Loucy (cell line): ENCODE data around the gene ABI3.

Experiments
- H2AFZ ChIP-seq: fragments of 200-600 bp; sonication (generic); 2 replicates; pipeline ENCODE4 v1.6.0; 2016; ENCODE audit warnings: antibody characterized with exemption, mild to moderate bottlenecking, low read length, moderate library complexity
- H3F3A ChIP-seq: fragments of 200-600 bp; 2 replicates; pipeline ENCODE4 v1.6.0; 2016; ENCODE audit warnings: antibody characterized with exemption, low read depth, mild to moderate bottlenecking
- H3K27me3 ChIP-seq: fragments of 200-600 bp; sonication (generic); 2 replicates; pipeline ENCODE4 v1.6.1; 2014; ENCODE audit warnings: low read length, mild to moderate bottlenecking; ENCODE audit not compliant: insufficient read depth, poor library complexity, severe bottlenecking
- H3K36me3 ChIP-seq: fragments of 200-600 bp; sonication (generic); 2 replicates; pipeline ENCODE4 v1.6.1; 2016; ENCODE audit warnings: low read length; ENCODE audit not compliant: insufficient read depth
- H3K4me1 ChIP-seq: fragments of 200-600 bp; sonication (generic); 2 replicates; pipeline ENCODE4 v1.5.1; 2014; ENCODE audit warnings: low read length, mild to moderate bottlenecking; ENCODE audit not compliant: insufficient read depth, poor library complexity, severe bottlenecking
- H3K4me2 ChIP-seq: fragments of 200-600 bp; sonication (generic); 2 replicates; pipeline ENCODE4 v1.6.0; 2014; ENCODE audit warnings: antibody characterized with exemption, low read length, low read depth, mild to moderate bottlenecking; ENCODE audit not compliant: poor library complexity, severe bottlenecking
- H3K4me3 ChIP-seq: fragments of 200-600 bp; sonication (generic); 2 replicates; pipeline ENCODE4 v1.5.1; 2014; ENCODE audit warnings: low read length, mild to moderate bottlenecking, mixed read lengths; ENCODE audit not compliant: poor library complexity, severe bottlenecking
- H3K79me2 ChIP-seq: fragments of 200-600 bp; sonication (generic); 2 replicates; pipeline ENCODE4 v1.6.1; 2014; ENCODE audit warnings: low read length; ENCODE audit not compliant: insufficient read depth
- H3K9ac ChIP-seq: fragments of 200-600 bp; sonication (generic); 2 replicates; pipeline ENCODE4 v1.6.0; 2014; ENCODE audit warnings: mild to moderate bottlenecking, low read depth, low read length, moderate library complexity; ENCODE audit not compliant: poor library complexity, severe bottlenecking
- H3K9me2 ChIP-seq: fragments of 200-600 bp; sonication (generic); replicated peaks from 2 replicates; pipeline ENCODE4 v1.6.1; 2016; ENCODE audit warnings: low read depth, low read length, mixed read lengths
- H3K9me3 ChIP-seq: fragments of 200-600 bp; sonication (generic); 2 replicates; pipeline ENCODE4 v1.6.1; 2014; ENCODE audit warnings: mild to moderate bottlenecking, antibody characterized with exemption, low read length, low read depth; ENCODE audit not compliant: insufficient read depth
- H4K20me1 ChIP-seq: fragments of 200-600 bp; sonication (generic); 2 replicates; pipeline ENCODE4 v1.6.0; 2014; ENCODE audit warnings: antibody characterized with exemption, low read length, mild to moderate bottlenecking; ENCODE audit not compliant: insufficient read depth, poor library complexity, severe bottlenecking
- EZH2phosphoT487 ChIP-seq: fragments of 200-600 bp; IDR thresholded peaks from 2 replicates; pipeline ENCODE4 v1.6.1; 2018; ENCODE audit warnings: antibody characterized with exemption, mild to moderate bottlenecking, moderate library complexity, borderline replicate concordance
- TF ChIP-seq, protein P1 (sequence below): fragments of 200-600 bp; sonication (generic); conservative IDR thresholded peaks from 2 replicates; pipeline ENCODE4 v1.5.1; 2014; ENCODE audit warnings: mild to moderate bottlenecking, antibody characterized with exemption, low read length

The ABI3 gene

DNA sequence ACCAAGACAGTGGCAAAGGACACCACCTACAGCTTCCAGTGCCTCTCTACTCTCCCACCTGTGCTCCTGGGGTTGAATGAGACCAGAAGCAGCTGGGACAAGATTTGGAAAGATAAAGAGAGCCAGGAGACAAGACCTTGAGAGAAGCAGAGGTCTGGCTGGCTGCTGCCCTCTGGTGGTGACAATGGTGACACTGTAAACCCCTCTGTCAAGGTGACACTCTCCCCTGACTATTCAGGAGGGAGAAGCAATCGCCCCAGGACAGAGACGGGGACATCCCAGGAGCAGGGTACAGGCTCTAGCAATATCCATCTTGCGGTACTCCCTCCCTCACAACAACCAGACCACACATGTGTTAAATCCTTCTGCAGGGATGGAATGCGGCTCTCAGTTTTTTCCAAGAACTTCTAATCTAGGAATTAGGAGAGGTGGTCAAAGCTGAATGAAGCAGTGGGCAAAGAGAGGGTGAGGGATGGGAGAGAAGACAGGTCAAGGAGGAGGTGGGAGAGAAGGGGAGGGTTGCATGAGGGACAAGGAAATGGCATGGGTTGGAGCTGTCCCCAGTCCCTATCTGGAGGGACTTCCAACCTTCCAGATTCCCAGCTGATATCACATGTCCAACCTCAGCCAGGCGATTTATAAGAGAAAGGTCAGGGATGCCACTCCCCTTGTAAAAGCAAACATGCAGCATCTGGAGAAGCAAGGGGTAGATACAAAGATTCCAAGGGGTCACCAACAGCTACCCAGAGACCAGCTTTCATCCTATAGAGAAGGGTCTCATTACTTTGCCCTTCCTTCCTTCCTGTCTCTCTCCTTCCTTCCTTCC, 17.1 kb downstream of the ABI3 start:
- no peaks in the 10 kb centered on the region for H3K9me2 ChIP-seq
- no peak overlapping the region for H2AFZ ChIP-seq
- no peaks in the 10 kb centered on the region for H3K9me3 ChIP-seq
- no peaks in the 10 kb centered on the region for H3K79me2 ChIP-seq
- H3K4me3 ChIP-seq, result no peak overlapping the region
- no peaks in the 10 kb centered on the region for H4K20me1 ChIP-seq
- H3K36me3 ChIP-seq, result no peaks in the 10 kb centered on the region
- no peak overlapping the region for H3K4me2 ChIP-seq
- peaks cover 8% of the 10 kb centered on the region for H3K4me1 ChIP-seq
- H3K27me3 ChIP-seq, result no peaks in the 10 kb centered on the region
- no peak for TF ChIP-seq EZH2phosphoT487
- TF ChIP-seq, protein P1, sequence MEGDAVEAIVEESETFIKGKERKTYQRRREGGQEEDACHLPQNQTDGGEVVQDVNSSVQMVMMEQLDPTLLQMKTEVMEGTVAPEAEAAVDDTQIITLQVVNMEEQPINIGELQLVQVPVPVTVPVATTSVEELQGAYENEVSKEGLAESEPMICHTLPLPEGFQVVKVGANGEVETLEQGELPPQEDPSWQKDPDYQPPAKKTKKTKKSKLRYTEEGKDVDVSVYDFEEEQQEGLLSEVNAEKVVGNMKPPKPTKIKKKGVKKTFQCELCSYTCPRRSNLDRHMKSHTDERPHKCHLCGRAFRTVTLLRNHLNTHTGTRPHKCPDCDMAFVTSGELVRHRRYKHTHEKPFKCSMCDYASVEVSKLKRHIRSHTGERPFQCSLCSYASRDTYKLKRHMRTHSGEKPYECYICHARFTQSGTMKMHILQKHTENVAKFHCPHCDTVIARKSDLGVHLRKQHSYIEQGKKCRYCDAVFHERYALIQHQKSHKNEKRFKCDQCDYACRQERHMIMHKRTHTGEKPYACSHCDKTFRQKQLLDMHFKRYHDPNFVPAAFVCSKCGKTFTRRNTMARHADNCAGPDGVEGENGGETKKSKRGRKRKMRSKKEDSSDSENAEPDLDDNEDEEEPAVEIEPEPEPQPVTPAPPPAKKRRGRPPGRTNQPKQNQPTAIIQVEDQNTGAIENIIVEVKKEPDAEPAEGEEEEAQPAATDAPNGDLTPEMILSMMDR, result peak; percentile 90
- H3K9ac ChIP-seq, result no peak overlapping the region
- no peaks in the 10 kb centered on the region for H3F3A ChIP-seq

DNA sequence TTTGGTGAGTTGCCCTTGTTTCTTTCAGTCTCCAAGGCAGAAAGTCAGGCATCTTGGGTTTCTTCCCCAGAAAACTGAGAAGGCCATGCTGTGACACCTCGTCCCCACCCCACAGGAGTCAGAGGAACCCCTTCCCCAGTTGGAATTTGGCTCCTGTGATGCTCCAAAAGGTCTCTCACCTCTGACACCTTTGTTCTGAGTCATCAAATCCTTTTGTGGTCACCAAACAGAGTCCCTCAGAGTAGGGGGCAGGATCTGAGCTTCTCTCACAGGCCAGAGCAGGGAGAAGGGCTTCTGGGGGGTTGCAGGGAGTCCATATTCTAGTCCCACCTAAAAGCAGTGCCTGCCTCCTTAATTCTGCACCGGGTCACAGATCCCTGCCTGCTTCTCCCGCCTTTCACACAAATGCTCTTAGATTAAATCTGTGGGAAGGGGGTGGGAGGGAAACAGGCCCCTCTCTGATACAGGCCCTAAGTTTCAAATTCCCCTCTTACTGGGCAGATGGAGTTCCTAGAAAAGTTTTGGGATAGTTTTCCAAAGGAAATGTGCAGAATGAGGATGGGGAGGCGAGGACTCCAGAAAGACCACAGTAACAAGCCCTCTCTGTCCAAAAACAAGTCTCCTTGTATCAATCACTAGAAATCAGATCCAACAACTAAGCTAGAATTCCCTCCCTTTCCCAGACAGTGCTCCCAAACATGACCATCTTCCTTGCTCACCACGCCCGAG, 18.7 kb downstream of the ABI3 start:
- no peak overlapping the region for H2AFZ ChIP-seq

DNA sequence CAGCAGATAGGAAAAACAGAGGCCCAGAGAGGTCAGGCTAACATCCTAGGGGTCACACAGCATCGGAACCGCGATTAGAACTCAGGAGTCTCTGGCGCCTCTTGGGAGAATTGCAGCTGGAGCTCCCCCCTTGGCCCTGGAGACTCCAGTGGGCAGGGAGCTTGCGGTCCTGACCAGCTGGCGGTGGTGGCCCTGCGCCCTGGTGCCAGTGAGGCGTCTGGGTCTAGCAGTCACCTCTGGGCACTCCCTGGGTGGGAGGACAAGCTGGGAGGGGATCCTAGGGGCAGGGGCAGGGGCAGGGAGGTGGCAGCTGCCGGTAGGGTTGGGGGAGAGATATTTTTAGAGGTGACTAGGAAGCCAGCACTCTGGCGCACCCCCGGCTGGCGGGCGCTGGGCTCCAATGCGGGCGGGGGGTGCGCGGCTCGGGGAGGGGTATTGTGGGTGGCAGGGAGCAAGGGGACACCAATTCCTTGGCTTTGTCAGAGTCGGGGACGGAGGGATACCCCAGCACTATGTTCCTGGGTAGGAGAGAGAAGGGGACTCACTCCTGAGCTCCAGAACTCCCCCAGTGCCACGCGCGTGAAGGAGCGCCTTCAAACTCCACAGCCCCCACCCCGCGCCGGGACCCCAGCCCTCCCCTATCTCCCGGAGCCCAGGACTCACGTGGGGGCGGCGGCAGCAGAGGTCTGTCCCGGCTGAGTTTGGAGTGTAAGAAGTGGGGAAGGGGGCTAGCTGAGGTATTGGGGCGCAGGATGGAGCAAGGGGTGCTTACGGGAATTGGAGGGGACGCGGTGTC, 19.5 kb downstream of the ABI3 start:
- H3K4me2 ChIP-seq, result peak overlapping the region; percentile 86
- peaks cover 8% of the 10 kb centered on the region for H3K4me1 ChIP-seq
- H3K9ac ChIP-seq, result peak overlapping the region; percentile 52
- no peaks in the 10 kb centered on the region for H3K9me2 ChIP-seq
- H2AFZ ChIP-seq, result peak overlapping the region; percentile 77
- no peaks in the 10 kb centered on the region for H3F3A ChIP-seq
- H4K20me1 ChIP-seq, result no peaks in the 10 kb centered on the region
- H3K9me3 ChIP-seq, result no peaks in the 10 kb centered on the region
- peak overlapping the region; percentile 73 for H3K4me3 ChIP-seq
- no peak for TF ChIP-seq EZH2phosphoT487
- TF ChIP-seq, protein P1, result no peak
- H3K79me2 ChIP-seq, result no peaks in the 10 kb centered on the region
- no peaks in the 10 kb centered on the region for H3K36me3 ChIP-seq
- H3K27me3 ChIP-seq, result no peaks in the 10 kb centered on the region

More for the DNA sequence above, 18.7 kb downstream of the ABI3 start:
- Histone ChIP-seq H3K9me3 (no peaks in the 10 kb centered on the region), H3K27me3 (no peaks in the 10 kb centered on the region), H3K4me3 (no peak overlapping the region), H3F3A (no peaks in the 10 kb centered on the region), H4K20me1 (no peaks in the 10 kb centered on the region), H3K36me3 (no peaks in the 10 kb centered on the region), H3K9ac (no peak overlapping the region), H3K79me2 (no peaks in the 10 kb centered on the region), H3K4me1 (peaks cover 8% of the 10 kb centered on the region), H3K4me2 (no peak overlapping the region), H3K9me2 (no peaks in the 10 kb centered on the region)
- TF ChIP-seq, protein P1, result no peak
- TF ChIP-seq EZH2phosphoT487, result no peak
